ENCODE measurements around the gene FCMR. TPM values are rescaled to one million over a fixed set of nuclear protein-coding genes. Genes with fewer than 3 reads are reported as not detected.
A peak's percentile ranks its signal among the peaks of the same experiment; 100 is the strongest.

FCMR gene
- total and polyA plus RNA-seq, 10 donors = 136 to 269 (median 235) TPM

- Histone ChIP-seq H3K36me3 (no peaks in the 10 kb centered on the region), H3K4me3 (no peak overlapping the region), H3K27me3 (replicated peaks in 1 of 7) (no peaks in the 10 kb centered on the region), H3K27ac (no peak overlapping the region), H3K4me1 (peaks cover 0 to 5% (median 0%) of the 10 kb centered on the region in 6 donors), H3K9me3 (peaks cover 0 to 4% (median 0%) of the 10 kb centered on the region in 8 donors)
- intact Hi-C loops (cut with DNase I; ENCODE audit: low total_unique reads) = no loop called here
- WGBS, 5 donors = 88 to 96% (median 94%) methylated on average over 5 of the region's 5 CpGs
- DNase-seq = no peak
- TF ChIP-seq POLR2A (IDR thresholded peaks at IDR 0.05) (no peak), CTCF (IDR thresholded peaks at IDR 0.05 in 8 of 11, conservative IDR thresholded peaks at IDR 0.05 in 3 of 11) (no peak), POLR2AphosphoS5 (IDR thresholded peaks at IDR 0.05) (no peak)
Measured at GRCh38 chr1:206949641-206950040, 27.9 kb upstream of the FCMR start.

GRCh38 chr1:206949208-206949607 lies 27.5 kb upstream of the FCMR start:
- Histone ChIP-seq H3K4me1 (peaks cover 0 to 5% (median 0%) of the 10 kb centered on the region in 6 donors), H3K36me3 (no peaks in the 10 kb centered on the region), H3K4me3 (no peak overlapping the region), H3K9me3 (peaks cover 0 to 4% (median 0%) of the 10 kb centered on the region in 8 donors), H3K27me3 (replicated peaks in 1 of 7) (no peaks in the 10 kb centered on the region), H3K27ac (no peak overlapping the region)
- intact Hi-C loops (cut with DNase I; ENCODE audit: low total_unique reads) = no loop called here
- no peak for DNase-seq
- TF ChIP-seq CTCF (IDR thresholded peaks at IDR 0.05 in 8 of 11, conservative IDR thresholded peaks at IDR 0.05 in 3 of 11) = no peak
- no peak for TF ChIP-seq POLR2AphosphoS5 (IDR thresholded peaks at IDR 0.05)
- WGBS, 5 donors = 27 to 59% (median 36%) methylated on average over 4 of the region's 4 CpGs

GRCh38 chr1:206947255-206947654 lies 25.5 kb upstream of the FCMR start:
- TF ChIP-seq POLR2AphosphoS5 (IDR thresholded peaks at IDR 0.05) (no peak), CTCF (IDR thresholded peaks at IDR 0.05 in 8 of 11, conservative IDR thresholded peaks at IDR 0.05 in 3 of 11) (no peak), POLR2A (IDR thresholded peaks at IDR 0.05) (no peak)
- Histone ChIP-seq H3K27ac (no peak overlapping the region), H3K4me3 (no peak overlapping the region), H3K9me3 (peaks cover 0 to 4% (median 0%) of the 10 kb centered on the region in 8 donors), H3K27me3 (replicated peaks in 1 of 7) (no peaks in the 10 kb centered on the region), H3K36me3 (no peaks in the 10 kb centered on the region), H3K4me1 (peaks cover 0 to 5% (median 0%) of the 10 kb centered on the region in 6 donors)
- no peak for DNase-seq
- intact Hi-C loops (cut with DNase I; ENCODE audit: low total_unique reads) = no loop called here
- 79 to 92% (median 83%) methylated on average over 3 of the region's 3 CpGs for WGBS, 5 donors

- DNase-seq = no peak
- TF ChIP-seq POLR2A (IDR thresholded peaks at IDR 0.05) (no peak), POLR2AphosphoS5 (IDR thresholded peaks at IDR 0.05) (no peak), CTCF (IDR thresholded peaks at IDR 0.05 in 8 of 11, conservative IDR thresholded peaks at IDR 0.05 in 3 of 11) (no peak)
Measured at GRCh38 chr1:206946261-206946660, 24.5 kb upstream of the FCMR start, which contains the start of gene PIGR. PIGR (minus strand) TSS chr1:206946466; CDS start chr1:206940531, 5,935 bp downstream.

More at GRCh38 chr1:206946261-206946660, 24.5 kb upstream of the FCMR start, which contains the start of gene PIGR:
- WGBS, 5 donors = 65 to 76% (median 71%) methylated on average over 7 of the region's 7 CpGs
- H3K4me3 ChIP-seq = peak within 1 kb of the TSS in 1 of 8 donors; percentile 32
- intact Hi-C loops (cut with DNase I; ENCODE audit: low total_unique reads) = no loop called here
- no peaks in the 10 kb centered on the region for H3K36me3 ChIP-seq
- no peaks in the 10 kb centered on the region for H3K27me3 ChIP-seq (replicated peaks in 1 of 7)
- H3K27ac ChIP-seq = no peak within 1 kb of the TSS
- H3K9me3 ChIP-seq = peaks cover 0 to 4% (median 0%) of the 10 kb centered on the region in 8 donors
- peaks cover 0 to 5% (median 0%) of the 10 kb centered on the region in 6 donors for H3K4me1 ChIP-seq
